ENCODE results near the gene MIA2. TPM values are rescaled to one million over a fixed set of nuclear protein-coding genes. Genes with fewer than 3 reads are reported as not detected.

The MIA2 gene
- total RNA-seq, 1 experiment from 2014 or later = 65.7 TPM

DNA sequence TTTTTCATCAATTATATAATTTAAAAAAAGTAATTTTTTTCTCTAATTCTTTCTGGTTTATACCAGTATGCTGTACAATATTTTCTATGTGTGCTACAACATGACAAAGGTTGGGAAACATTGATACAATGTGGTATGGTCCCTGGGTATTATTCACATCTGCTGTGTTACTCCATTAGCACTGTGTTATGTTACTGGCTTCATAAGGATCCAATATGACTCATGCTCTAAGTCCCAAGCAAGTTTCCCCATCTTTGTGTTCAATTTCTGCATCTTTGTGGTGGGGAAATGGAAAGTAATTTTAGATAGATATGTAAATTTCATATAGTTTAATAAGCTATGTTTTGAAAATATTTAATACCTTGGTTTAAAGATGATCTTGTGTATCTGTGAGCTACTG is 162.7 kb downstream of the MIA2 start:
- Histone ChIP-seq H3K4me1 (ENCODE audit: low read length) (no peaks in the 10 kb centered on the region), H3K4me2 (ENCODE audit: low read depth, low read length, poor library complexity, severe bottlenecking) (no peak overlapping the region), H3K79me2 (ENCODE audit: low read length) (peaks cover 25% of the 10 kb centered on the region), H4K20me1 (ENCODE audit: insufficient read depth, low read depth, low read length) (no peaks in the 10 kb centered on the region), H3K27ac (ENCODE audit: low read length) (no peak overlapping the region), H3K27me3 (ENCODE audit: low read length) (no peaks in the 10 kb centered on the region), H2AFZ (ENCODE audit: low read length) (no peak overlapping the region), H3K9me3 (ENCODE audit: low read length) (no peaks in the 10 kb centered on the region), H3K4me3 (ENCODE audit: low read length) (no peak overlapping the region), H3K9ac (ENCODE audit: low read length) (no peak overlapping the region), H3K36me3 (ENCODE audit: insufficient read depth, low read length) (peaks cover 44% of the 10 kb centered on the region), H3K9me2 (replicated peaks; ENCODE audit: insufficient read depth, low read length) (no peaks in the 10 kb centered on the region)
- DNase-seq = no peak

- no peak for DNase-seq
- no peak overlapping the region for H3K4me3 ChIP-seq (ENCODE audit: low read length)
- H2AFZ ChIP-seq (ENCODE audit: low read length) = no peak overlapping the region
- no peak overlapping the region for H3K27ac ChIP-seq (ENCODE audit: low read length)
- H3K36me3 ChIP-seq (ENCODE audit: insufficient read depth, low read length) = peaks cover 44% of the 10 kb centered on the region
- H3K9me2 ChIP-seq (replicated peaks; ENCODE audit: insufficient read depth, low read length) = no peaks in the 10 kb centered on the region
- H3K9me3 ChIP-seq (ENCODE audit: low read length) = no peaks in the 10 kb centered on the region
- H4K20me1 ChIP-seq (ENCODE audit: insufficient read depth, low read depth, low read length) = no peaks in the 10 kb centered on the region
- H3K9ac ChIP-seq (ENCODE audit: low read length) = no peak overlapping the region
- H3K27me3 ChIP-seq (ENCODE audit: low read length) = no peaks in the 10 kb centered on the region
- no peaks in the 10 kb centered on the region for H3K4me1 ChIP-seq (ENCODE audit: low read length)
- peaks cover 42% of the 10 kb centered on the region for H3K79me2 ChIP-seq (ENCODE audit: low read length)
- H3K4me2 ChIP-seq (ENCODE audit: low read depth, low read length, poor library complexity, severe bottlenecking) = no peak overlapping the region
Observed at GRCh38 chr14:39398382-39398781, 164.7 kb downstream of the MIA2 start.

GRCh38 chr14:39406560-39406959 is 172.8 kb downstream of the MIA2 start:
- Histone ChIP-seq H3K27me3 (ENCODE audit: low read length) (no peaks in the 10 kb centered on the region), H3K36me3 (ENCODE audit: insufficient read depth, low read length) (no peaks in the 10 kb centered on the region; the same call in 1 of the 2 replicates), H3K9me2 (replicated peaks; ENCODE audit: insufficient read depth, low read length) (no peaks in the 10 kb centered on the region), H3K4me1 (ENCODE audit: low read length) (no peaks in the 10 kb centered on the region), H3K27ac (ENCODE audit: low read length) (no peak overlapping the region), H4K20me1 (ENCODE audit: insufficient read depth, low read depth, low read length) (no peaks in the 10 kb centered on the region), H3K4me3 (ENCODE audit: low read length) (no peak overlapping the region), H3K9ac (ENCODE audit: low read length) (no peak overlapping the region), H3K9me3 (ENCODE audit: low read length) (no peaks in the 10 kb centered on the region), H3K4me2 (ENCODE audit: low read depth, low read length, poor library complexity, severe bottlenecking) (no peak overlapping the region), H3K79me2 (ENCODE audit: low read length) (peaks cover 73% of the 10 kb centered on the region), H2AFZ (ENCODE audit: low read length) (no peak overlapping the region)
- no peak for DNase-seq

- Histone ChIP-seq H4K20me1 (ENCODE audit: insufficient read depth, low read depth, low read length) (no peaks in the 10 kb centered on the region), H3K27me3 (ENCODE audit: low read length) (no peaks in the 10 kb centered on the region), H3K36me3 (ENCODE audit: insufficient read depth, low read length) (peaks cover 4% of the 10 kb centered on the region; the same call in 1 of the 2 replicates), H3K79me2 (ENCODE audit: low read length) (peaks cover 87% of the 10 kb centered on the region), H3K4me3 (ENCODE audit: low read length) (no peak overlapping the region), H3K4me2 (ENCODE audit: low read depth, low read length, poor library complexity, severe bottlenecking) (no peak overlapping the region), H2AFZ (ENCODE audit: low read length) (no peak overlapping the region), H3K4me1 (ENCODE audit: low read length) (no peaks in the 10 kb centered on the region), H3K9ac (ENCODE audit: low read length) (no peak overlapping the region), H3K27ac (ENCODE audit: low read length) (no peak overlapping the region), H3K9me2 (replicated peaks; ENCODE audit: insufficient read depth, low read length) (no peaks in the 10 kb centered on the region), H3K9me3 (ENCODE audit: low read length) (peaks cover 19% of the 10 kb centered on the region)
- DNase-seq = no peak
Observed at GRCh38 chr14:39416072-39416471, 182.4 kb downstream of the MIA2 start.

DNA sequence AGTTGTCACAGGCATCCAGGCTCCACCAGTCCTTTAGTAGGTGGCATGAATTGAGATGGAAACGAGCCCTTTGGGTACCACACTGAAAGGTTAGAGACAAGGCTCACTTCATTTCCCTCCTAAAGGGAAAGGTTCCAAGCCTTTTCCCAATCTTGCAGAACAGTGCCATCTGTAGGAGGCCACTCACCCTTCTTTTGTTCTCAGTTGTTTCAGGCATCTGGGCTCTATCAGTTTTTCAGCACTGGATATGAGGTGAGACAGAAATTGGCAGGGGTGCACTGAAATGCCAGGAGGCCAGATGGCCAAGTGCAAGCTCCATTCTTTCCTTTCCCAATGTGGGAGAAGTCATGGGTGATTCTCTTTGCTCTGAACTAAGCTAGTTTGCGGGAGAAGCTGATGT is 183.3 kb downstream of the MIA2 start:
- Histone ChIP-seq H3K4me1 (ENCODE audit: low read length) (no peaks in the 10 kb centered on the region), H3K36me3 (ENCODE audit: insufficient read depth, low read length) (peaks cover 4% of the 10 kb centered on the region; the same call in 1 of the 2 replicates), H3K9ac (ENCODE audit: low read length) (no peak overlapping the region), H4K20me1 (ENCODE audit: insufficient read depth, low read depth, low read length) (no peaks in the 10 kb centered on the region), H3K9me2 (replicated peaks; ENCODE audit: insufficient read depth, low read length) (no peaks in the 10 kb centered on the region), H3K27me3 (ENCODE audit: low read length) (no peaks in the 10 kb centered on the region), H3K4me3 (ENCODE audit: low read length) (no peak overlapping the region), H3K9me3 (ENCODE audit: low read length) (peaks cover 19% of the 10 kb centered on the region), H3K27ac (ENCODE audit: low read length) (no peak overlapping the region), H3K79me2 (ENCODE audit: low read length) (peaks cover 94% of the 10 kb centered on the region), H2AFZ (ENCODE audit: low read length) (no peak overlapping the region), H3K4me2 (ENCODE audit: low read depth, low read length, poor library complexity, severe bottlenecking) (no peak overlapping the region)
- DNase-seq = no peak

DNA sequence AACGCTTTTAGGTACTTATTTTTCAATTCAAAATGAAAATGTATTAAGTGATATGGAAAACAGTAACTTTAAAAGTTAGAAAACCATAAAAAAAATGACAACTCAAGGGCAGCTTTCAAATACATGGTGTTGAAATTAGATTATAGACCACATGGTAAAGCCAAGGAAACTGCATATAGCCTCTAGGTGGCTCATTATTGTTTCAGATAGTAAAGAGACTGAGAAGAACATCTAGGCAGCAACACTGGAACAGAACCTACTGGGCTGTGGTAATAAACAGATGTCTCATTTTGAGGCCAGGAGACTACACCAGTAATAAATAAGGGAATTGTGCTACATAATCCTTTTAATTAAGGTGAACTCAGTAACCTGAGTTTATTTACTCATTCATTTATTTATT is 185.6 kb downstream of the MIA2 start:
- peaks cover 11% of the 10 kb centered on the region for H3K9me3 ChIP-seq (ENCODE audit: low read length)
- peaks cover 4% of the 10 kb centered on the region; the same call in 1 of the 2 replicates for H3K36me3 ChIP-seq (ENCODE audit: insufficient read depth, low read length)
- H3K4me3 ChIP-seq (ENCODE audit: low read length) = no peak overlapping the region
- H3K27ac ChIP-seq (ENCODE audit: low read length) = no peak overlapping the region
- H3K9me2 ChIP-seq (replicated peaks; ENCODE audit: insufficient read depth, low read length) = no peaks in the 10 kb centered on the region
- H3K79me2 ChIP-seq (ENCODE audit: low read length) = peaks cover 95% of the 10 kb centered on the region
- no peak overlapping the region for H3K9ac ChIP-seq (ENCODE audit: low read length)
- H3K27me3 ChIP-seq (ENCODE audit: low read length) = no peaks in the 10 kb centered on the region
- H4K20me1 ChIP-seq (ENCODE audit: insufficient read depth, low read depth, low read length) = no peaks in the 10 kb centered on the region
- peaks cover 6% of the 10 kb centered on the region for H3K4me1 ChIP-seq (ENCODE audit: low read length)
- H2AFZ ChIP-seq (ENCODE audit: low read length) = no peak overlapping the region
- H3K4me2 ChIP-seq (ENCODE audit: low read depth, low read length, poor library complexity, severe bottlenecking) = no peak overlapping the region
- DNase-seq = no peak

DNA sequence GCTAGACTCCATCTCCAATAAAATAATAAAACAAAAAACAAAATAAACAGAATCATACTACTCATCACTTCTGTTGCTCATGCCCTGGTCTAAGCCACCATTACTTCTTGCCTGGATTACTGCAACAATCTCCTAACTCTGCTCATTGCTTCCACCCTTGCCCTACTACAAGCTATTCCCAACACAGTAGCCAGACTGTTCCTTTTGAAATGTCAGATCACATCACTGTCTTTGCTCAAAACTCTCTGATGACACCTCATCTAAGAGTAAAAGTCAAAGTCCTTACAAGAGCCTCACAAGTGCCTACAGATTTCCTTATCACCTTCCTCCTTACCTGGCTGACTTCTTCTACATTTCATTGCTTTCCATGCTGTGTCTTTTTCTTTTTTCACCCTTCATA is 188.5 kb downstream of the MIA2 start:
- Histone ChIP-seq H3K79me2 (ENCODE audit: low read length) (peaks cover 97% of the 10 kb centered on the region), H3K27ac (ENCODE audit: low read length) (no peak overlapping the region)

DNA sequence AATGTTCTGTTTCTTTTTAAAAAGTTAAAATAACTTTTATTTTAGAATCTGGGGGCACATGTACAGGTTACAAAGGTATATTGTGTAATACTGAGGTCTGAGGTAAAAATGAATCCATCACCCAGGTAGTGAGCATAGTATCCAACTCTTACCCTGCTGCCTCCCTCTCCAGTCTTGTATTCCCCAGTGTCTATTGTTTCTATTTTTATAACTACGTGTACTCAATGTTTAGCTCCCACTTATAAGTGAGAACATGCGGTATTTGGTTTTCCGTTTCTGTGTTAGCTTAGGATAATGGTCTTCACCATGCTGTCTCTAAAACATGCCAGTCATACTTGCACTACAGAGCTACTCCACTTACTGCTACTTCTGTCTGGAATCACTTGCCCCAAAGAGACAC is 190.1 kb downstream of the MIA2 start:
- Histone ChIP-seq H3K9ac (ENCODE audit: low read length) (no peak overlapping the region), H3K4me3 (ENCODE audit: low read length) (no peak overlapping the region), H3K4me1 (ENCODE audit: low read length) (peaks cover 39% of the 10 kb centered on the region), H3K27ac (ENCODE audit: low read length) (no peak overlapping the region), H4K20me1 (ENCODE audit: insufficient read depth, low read depth, low read length) (no peaks in the 10 kb centered on the region), H2AFZ (ENCODE audit: low read length) (no peak overlapping the region), H3K27me3 (ENCODE audit: low read length) (no peaks in the 10 kb centered on the region), H3K9me2 (replicated peaks; ENCODE audit: insufficient read depth, low read length) (no peaks in the 10 kb centered on the region), H3K36me3 (ENCODE audit: insufficient read depth, low read length) (no peaks in the 10 kb centered on the region), H3K4me2 (ENCODE audit: low read depth, low read length, poor library complexity, severe bottlenecking) (no peak overlapping the region), H3K9me3 (ENCODE audit: low read length) (no peaks in the 10 kb centered on the region), H3K79me2 (ENCODE audit: low read length) (peaks cover 100% of the 10 kb centered on the region)
- DNase-seq = no peak

More for the DNA sequence above, 188.5 kb downstream of the MIA2 start:
- no peaks in the 10 kb centered on the region for H3K36me3 ChIP-seq (ENCODE audit: insufficient read depth, low read length)
- H4K20me1 ChIP-seq (ENCODE audit: insufficient read depth, low read depth, low read length) = no peaks in the 10 kb centered on the region
- no peaks in the 10 kb centered on the region for H3K27me3 ChIP-seq (ENCODE audit: low read length)
- no peaks in the 10 kb centered on the region for H3K9me2 ChIP-seq (replicated peaks; ENCODE audit: insufficient read depth, low read length)
- H3K4me2 ChIP-seq (ENCODE audit: low read depth, low read length, poor library complexity, severe bottlenecking) = no peak overlapping the region
- no peak for DNase-seq
- no peaks in the 10 kb centered on the region for H3K9me3 ChIP-seq (ENCODE audit: low read length)
- H2AFZ ChIP-seq (ENCODE audit: low read length) = no peak overlapping the region
- no peak overlapping the region for H3K4me3 ChIP-seq (ENCODE audit: low read length)
- peaks cover 32% of the 10 kb centered on the region for H3K4me1 ChIP-seq (ENCODE audit: low read length)
- no peak overlapping the region for H3K9ac ChIP-seq (ENCODE audit: low read length)

DNA sequence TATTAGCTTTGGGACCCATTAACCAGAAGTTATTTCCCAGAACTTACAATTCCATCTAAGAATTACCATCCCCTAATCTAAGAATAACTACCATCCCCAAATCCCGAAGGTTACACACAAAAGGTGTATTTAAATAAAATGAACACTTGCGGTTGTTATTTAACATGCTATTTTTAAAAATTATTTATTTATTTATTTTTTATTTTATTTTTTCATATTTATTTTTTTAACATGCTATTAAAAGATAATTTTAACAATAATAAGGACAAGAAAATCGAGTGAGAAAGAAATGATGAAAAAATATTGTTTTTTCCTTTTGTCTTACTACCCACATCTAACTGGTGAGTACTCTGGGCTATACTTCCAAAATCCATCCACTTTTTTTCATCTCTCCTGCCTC is 192.2 kb downstream of the MIA2 start:
- Histone ChIP-seq H3K9me3 (ENCODE audit: low read length) (no peaks in the 10 kb centered on the region), H3K36me3 (ENCODE audit: insufficient read depth, low read length) (no peaks in the 10 kb centered on the region), H3K27me3 (ENCODE audit: low read length) (no peaks in the 10 kb centered on the region), H4K20me1 (ENCODE audit: insufficient read depth, low read depth, low read length) (no peaks in the 10 kb centered on the region; the same call in 1 of the 2 replicates), H3K9me2 (replicated peaks; ENCODE audit: insufficient read depth, low read length) (no peaks in the 10 kb centered on the region), H3K4me2 (ENCODE audit: low read depth, low read length, poor library complexity, severe bottlenecking) (peak overlapping the region; percentile 47), H3K4me1 (ENCODE audit: low read length) (peaks cover 58% of the 10 kb centered on the region), H3K9ac (ENCODE audit: low read length) (0 out of 2 replicates have a peak overlapping the region, but pooled peaks have one; percentile 30), H3K4me3 (ENCODE audit: low read length) (no peak overlapping the region), H2AFZ (ENCODE audit: low read length) (no peak overlapping the region), H3K27ac (ENCODE audit: low read length) (no peak overlapping the region), H3K79me2 (ENCODE audit: low read length) (peaks cover 100% of the 10 kb centered on the region)
- DNase-seq = no peak

Data from Karpas-422 (cell line).